ENCODE data around the gene IQCB1.
A peak's percentile ranks its signal among the peaks of the same experiment; 100 is the strongest.
"Not testable (repeated sequence)": the region's sequence is repeated elsewhere in the genome, so short reads cannot be mapped to it uniquely, and the experiment has no call there.

The IQCB1 gene

DNA sequence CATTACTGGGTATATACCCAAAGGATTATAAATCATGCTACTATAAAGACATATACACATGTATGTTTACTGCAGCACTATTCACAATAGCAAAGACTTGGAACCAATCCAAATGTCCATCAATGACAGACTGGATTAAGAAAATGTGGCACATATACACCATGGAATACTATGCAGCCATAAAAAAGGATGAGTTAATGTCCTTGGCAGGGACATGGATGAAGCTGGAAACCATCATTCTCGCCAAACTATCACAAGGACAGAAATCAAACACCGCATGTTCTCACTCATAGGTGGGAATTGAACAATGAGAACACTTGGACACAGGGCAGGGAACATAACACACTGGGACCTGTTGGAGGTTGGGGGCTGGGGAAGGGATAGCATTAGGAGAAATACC lies 91.8 kb downstream of the IQCB1 start:
- DNase-seq = not testable (repeated sequence)

DNA sequence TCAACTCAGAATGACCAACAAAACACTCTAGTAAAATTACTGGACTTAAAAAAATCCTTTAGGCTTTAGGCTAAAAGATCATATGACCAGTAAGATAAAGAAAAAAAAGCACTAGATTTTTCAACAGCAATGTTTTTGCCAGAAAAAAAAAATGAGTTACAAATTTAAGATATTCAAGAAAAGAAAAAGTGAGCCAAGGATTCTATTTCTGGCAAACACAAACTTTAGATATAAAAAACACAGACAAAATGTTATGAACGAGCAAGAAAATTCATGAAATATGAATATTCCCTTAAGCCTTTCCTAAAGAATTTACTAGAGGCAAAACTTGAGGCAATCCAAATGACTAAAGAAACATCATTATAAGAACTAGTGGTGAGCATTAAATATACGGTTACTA lies 94.0 kb downstream of the IQCB1 start:
- DNase-seq = no peak

DNA sequence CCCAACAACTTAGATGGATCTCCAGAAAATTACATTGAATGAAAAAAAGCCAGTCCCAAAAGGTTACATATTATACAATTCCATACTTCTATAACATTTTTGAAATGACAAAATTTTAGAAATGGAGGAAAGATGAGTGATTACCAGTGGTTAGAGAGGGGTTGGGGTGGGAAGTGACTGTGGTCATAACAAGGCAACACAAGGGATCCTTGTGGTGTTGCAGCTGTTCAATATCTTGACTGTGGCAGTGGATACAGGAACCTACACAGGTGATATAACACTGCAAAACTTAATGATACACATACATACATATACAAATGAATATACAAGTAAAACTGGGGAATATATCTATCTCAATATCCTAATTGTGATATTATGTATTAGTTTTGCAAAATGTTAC lies 95.0 kb downstream of the IQCB1 start:
- DNase-seq = peak; percentile 36

DNA sequence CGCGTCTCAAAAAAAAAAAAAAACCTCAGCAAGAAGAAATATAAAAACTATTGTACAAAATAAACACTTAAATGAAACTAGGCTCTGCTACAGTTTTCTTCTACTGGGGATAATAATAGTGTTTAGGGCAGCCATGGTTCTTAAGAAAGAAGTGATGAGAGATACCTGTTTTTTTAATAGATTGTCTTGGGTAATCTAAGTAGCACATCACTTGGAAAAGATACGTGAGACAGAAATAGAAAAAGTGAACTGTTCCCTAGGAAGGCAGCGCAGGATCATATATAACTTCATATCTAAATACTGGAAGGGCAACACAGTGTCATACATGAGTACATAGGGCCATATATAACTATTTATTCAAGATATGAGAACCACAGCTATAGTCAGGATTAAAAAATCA lies 97.2 kb downstream of the IQCB1 start:
- no peak for DNase-seq

DNA sequence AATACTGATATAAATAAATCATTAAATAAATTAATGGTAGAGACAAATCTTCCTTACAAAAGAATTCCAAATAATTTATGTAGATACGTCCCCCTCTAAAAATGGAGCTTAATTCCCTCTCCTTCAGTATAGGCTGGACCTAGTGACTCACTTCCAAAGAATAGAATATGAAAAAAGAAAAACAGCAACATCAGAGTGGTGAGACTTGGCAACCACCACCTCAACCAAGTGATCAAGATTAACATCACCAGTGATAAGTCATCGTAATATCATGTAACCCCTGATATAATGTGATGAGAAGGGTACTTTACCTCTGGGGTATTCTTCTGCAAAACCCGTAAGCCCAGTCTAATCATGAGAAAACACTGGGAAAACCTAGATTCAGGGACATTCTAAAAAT lies 98.7 kb downstream of the IQCB1 start:
- no peak for DNase-seq

DNA sequence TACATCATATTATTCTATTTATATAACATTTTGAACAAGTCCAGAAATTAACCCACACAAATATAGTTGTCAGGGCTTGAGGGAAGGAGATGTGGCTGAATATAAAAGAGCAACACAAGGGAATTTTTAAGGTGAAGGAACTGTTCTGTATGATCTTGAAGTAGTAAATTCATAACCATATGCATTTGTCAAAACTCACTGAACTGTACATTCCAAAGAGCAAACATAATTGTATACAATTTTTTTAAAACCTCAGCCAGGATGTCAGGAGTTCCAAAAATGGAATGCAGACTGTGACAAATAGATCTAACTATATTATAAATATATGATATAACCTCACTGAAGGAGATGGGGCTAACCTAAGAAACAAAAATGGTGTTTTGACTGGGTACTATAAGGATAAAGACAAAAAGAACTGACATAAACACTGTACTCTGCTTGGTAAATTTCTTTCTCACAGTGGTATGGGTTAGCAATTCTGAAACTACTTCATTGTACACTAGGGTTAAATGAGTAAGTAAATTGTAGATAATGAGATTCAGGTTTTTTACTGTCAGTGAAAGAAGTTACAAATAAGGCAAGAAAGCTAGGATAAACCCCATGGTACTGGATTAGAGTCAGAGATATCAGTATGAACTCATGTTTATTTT lies 99.7 kb downstream of the IQCB1 start:
- DNase-seq = no peak

DNA sequence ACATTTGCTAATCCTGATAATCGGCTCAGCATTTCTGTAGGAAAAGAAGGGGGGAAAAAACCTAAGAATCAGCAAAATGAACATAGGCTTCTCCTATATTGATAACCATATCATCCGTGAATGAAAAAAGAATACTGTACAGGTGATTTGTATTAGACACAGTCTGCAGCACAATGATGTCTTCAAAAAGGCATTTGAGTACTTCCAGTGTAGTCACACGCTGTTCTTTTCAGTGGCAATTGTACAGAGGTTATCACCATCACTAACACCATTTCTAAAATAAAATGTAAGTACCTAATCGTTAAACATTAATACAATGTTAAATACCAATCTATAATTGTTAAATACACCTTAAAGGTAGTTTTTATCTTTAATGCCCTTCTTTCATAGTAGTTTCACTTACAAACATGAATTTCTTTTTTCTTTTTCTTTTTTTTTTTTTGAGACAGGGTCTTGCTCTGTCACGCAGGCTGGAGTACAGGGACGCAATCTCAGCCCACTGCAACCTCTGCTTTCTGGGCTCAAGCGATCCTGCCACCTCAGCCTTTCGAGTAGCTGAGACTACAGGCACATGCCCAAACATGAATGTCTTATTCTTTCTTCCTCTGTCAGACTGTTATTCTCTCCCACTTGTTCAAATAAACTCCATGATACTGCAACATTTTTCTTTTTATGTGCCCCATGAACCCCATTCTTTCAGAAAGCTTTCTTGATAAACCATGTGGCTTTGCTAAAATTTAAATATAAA lies 103.7 kb downstream of the IQCB1 start:
- DNase-seq = no peak

DNA sequence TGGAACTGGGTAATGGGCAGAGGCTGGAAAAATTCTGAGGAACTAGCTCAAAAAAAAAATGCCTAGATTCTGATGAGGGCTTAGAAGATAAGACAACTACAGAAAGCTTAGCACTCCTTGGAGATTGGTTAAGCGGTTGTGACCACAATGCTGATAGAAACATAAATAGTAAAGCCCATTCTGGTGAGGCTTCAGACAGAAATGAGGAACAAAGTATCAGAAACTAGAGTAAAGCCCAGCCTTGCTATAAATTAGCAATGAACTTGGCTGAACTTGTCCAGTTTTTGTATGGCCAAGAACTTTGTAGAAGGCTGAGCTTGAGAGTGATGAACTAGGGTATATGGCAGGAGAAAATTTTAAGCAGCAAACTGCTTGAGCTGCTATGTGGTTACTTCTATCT lies 110.7 kb downstream of the IQCB1 start:
- peak; percentile 90 for DNase-seq

DNA sequence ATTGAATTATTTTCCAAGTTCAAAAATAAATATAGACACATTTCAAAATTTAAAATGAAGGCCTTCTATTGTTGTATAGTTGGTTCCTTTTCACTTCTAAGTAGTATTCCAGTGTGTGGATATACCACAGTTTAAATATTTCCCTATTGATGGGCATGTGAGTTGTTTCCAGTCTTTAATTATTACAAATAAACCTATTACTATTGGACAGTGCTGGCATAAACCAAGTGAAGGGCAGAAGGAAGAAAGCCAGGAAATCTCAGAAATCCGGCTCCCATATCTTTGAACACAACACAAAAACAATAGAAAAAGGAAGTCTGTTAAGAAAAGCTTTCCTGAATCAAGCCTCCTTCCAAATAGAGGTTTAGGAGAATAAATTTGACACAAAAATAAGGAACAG lies 111.4 kb downstream of the IQCB1 start:
- DNase-seq = no peak

DNA sequence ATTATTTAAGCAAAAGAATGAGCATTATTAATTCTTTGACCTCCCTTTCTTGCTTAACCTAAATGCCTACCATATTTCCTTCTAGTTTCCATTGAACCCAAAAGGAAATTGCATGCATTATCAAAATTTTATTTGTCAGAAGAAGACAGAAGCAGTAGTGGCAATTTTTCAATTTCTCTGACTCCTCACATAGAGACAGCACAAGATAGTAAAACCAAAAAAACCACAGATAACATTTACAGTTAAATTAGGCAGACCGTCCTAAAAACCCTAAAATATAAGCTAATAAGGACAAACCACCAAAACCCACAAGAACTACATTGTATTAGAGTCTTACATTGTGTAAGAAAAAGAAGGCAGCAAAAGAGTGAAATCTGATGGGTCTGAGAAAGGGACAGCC lies 112.4 kb downstream of the IQCB1 start:
- peak; percentile 86 for DNase-seq

DNA sequence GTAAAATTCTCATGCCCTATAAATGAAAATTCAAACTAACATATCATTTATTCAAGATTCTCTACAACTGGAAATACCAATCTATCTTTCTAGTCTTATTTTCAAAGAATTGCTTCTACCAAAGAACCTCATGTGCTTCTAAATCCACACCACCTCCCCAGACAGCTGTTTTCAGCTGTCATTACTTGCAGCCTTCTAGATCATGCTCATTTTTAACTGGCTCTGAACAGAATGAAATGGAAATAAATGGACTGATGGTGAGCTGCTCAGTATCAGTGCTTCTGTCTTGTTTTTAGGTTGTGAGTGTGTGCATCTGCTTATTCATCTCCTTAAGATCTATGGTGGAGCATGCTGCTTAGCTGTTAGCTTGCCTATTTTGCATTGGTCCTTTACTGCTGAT lies 114.7 kb downstream of the IQCB1 start:
- DNase-seq = no peak

Data from hematopoietic multipotent progenitor cell treated with erythropoietin and hydrocortisone succinate and interleukin-3 and kit ligand, for 6 days (in vitro differentiated cells).